HG03196 (cell line): ENCODE measurements around the gene PIK3CB.
"Not testable (repeated sequence)": the region's sequence is repeated elsewhere in the genome, so short reads cannot be mapped to it uniquely, and the experiment has no call there.

Source experiments
- ATAC-seq: cut with Tn5 transposase; IDR thresholded peaks from one replicate; pipeline ENCODE4 v1.9.1; 2021; ENCODE audit not compliant: unreplicated experiment

The PIK3CB gene

GRCh38 chr3:138687236-138687635 is 147.5 kb downstream of the PIK3CB start:
- peak; percentile 19 for ATAC-seq

GRCh38 chr3:138686771-138687221 is 147.9 kb downstream of the PIK3CB start:
- ATAC-seq = peak; percentile 95

DNA sequence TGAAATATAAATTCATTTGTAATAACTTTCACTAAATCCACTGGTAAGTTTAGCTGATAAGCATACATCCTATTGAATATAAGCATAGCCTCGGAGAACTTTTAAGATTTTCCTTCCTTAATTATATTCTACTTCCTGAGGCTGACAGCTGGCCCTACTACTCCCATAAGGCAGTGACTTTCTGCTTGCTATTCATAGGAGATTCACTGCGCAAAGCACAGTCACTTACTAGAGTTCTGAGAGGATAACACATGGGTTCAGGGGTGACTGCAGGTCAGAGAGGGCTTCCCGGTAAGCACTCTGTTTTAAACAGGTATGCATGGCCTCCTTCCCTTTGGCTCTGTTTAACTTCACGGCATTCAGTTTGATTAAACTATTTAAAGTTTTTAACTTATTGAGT is 150.3 kb downstream of the PIK3CB start:
- no peak for ATAC-seq

DNA sequence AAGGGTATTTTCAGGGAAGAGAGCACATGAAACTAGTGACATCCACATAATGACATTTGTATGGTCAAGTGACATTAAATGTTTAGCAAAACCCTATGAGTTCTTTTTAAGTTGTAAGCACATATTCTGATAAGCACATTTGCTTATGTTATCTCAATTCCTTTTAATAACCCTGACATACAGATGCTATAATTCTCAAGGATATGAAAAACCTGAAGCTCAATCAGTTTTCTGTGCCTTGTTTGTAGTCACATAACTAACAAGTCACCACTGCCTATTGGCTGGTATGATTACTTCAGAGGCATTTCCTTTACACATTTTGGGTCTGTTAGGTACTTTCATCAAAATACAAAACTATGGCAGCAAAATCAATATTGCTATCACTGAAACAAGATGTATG is 152.1 kb downstream of the PIK3CB start:
- ATAC-seq = no peak

DNA sequence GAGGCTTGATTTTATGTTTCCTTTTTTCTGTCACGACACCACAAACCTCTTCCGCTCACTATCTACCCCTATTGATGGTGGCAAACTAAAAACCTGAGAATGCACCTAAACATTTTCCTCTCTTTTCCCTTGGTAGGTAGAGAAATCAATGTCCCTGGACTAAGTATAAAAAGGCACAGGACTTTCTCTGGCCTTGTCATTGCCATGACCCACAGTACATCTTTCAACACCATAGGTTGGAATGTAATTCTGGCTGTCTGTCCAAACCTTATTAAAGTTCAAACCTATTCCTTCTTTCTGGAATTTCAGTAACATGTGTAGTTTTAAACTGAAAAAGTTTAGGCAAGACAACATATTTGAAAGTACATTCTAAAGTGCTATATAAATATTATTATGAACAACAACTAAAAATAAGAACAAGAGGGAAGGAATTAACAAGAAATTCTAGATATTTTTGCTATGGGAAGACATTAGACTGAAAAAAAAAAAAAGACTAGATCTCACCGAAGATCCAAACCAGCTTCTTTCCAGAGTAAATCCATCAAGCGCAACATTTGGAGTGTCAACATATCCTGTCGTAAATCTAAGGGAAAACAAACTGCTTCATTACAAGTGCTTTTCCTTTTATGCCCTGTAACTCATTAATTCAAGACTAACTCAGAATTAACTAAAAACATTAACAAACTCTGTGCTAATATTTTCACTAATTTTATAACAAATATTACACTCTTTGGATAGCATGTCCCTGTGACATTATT is 153.1 kb downstream of the PIK3CB start:
- no peak for ATAC-seq

- not testable (repeated sequence) for ATAC-seq
Measured at GRCh38 chr3:138680974-138681373, 153.8 kb downstream of the PIK3CB start.

DNA sequence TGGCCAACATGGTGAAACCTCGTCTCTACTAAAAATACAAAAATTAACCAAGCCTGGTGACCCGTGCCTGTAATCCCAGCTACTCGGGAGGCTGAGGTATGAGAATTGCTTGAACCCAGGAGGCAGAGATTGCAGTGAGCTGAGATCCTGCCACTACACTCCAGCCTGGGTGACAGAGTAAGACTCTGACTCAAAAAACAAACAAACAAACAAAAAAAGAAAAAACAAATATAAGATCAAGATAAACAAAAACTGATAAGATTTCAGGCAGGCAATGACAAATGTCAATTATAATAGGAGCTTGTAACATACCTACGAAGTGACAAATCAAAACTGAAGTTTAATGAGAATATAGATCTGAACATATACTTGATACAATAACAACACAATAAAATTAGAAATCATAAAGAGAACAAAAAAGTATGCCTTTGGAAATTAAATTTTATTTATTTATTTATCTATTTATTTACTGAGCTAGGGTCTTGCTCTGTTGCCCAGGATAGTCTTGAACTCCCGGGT is 155.8 kb downstream of the PIK3CB start:
- ATAC-seq = no peak

GRCh38 chr3:138678086-138678485 is 156.6 kb downstream of the PIK3CB start:
- no peak for ATAC-seq

- ATAC-seq = no peak
Measured at GRCh38 chr3:138675393-138675792, 159.3 kb downstream of the PIK3CB start.

DNA sequence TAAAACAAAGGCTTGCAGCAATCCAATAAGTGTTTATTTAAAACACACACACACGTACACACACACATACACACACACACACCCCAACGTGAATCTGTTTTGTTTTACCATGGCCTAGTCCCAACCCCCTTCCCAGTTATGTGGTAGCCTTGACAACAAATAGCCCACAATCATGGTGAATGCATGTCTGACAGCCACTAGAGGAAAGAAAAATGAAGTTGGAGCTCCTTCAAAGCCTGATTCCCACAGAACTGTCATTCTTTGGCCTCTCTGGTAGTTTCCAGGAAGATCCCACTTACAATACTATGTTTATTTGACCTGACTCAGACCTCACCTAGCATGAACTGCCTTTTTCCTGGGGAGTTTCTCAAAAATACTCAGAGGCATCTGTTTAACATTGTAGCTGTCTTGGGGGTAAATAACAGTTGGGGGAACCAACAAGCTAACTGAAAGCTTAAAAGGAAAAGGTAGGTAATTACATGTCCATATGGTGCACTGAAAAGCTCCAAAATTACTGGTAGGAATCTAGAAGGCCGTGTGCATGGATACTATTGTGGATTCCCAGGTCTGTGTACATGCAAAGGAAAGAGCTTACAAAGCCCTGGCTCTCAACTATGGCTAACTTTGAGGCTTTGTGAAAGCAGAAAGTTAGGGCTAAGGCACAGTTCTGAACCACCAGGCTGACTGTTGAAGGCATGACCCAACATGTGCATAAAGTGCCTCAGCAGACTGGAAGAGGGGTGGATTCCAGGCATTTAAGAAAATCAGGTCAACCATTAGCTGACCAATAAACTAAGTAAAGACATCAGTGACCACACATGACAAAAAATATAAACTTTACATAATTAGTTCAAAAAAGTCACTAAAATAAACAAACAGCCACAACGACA is 160.8 kb downstream of the PIK3CB start:
- ATAC-seq = no peak

- ATAC-seq = no peak
Measured at GRCh38 chr3:138670407-138670806, 164.3 kb downstream of the PIK3CB start.

- ATAC-seq = no peak
Measured at GRCh38 chr3:138668107-138668506, 166.6 kb downstream of the PIK3CB start.

DNA sequence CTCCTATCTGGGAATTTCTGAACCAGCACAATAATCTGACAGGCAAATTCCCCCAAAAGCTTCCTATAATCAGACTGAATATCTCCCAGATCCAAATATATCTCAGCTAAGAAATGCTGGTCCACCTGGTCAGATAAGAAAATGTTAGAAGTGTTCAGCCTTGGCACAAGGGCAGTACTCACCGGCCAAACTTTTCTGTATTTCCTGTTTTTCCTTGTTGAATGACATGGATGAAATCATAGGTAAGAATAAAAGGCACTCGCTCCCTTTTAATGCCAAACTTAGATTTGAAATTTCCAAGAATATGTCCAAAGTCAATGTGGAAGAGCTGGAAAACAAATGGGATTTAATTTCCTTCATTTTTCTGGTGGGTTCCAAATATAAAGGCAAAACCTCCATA is 177.2 kb downstream of the PIK3CB start:
- ATAC-seq = no peak

GRCh38 chr3:138653567-138653966 is 181.2 kb downstream of the PIK3CB start:
- no peak for ATAC-seq

DNA sequence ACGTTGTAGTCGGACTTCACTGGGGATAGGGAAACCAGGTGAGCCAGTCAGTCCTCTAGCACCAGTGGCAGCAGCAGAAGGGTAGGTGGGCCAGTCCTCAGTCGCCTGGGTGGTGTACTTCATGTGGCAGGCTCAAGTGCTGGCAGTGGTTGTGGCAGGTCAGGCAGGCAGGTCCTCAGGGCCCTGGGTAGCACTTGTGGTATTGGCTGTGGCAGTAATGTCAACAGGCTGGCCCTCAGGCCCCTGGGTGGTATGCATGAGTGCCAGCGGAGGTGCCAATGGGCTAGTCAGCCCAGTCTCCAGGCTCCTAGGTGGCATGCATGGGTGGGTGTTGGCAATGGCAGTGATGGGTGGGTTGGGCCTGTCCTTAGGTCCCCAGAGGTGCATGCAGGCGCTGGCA is 185.6 kb downstream of the PIK3CB start:
- no peak for ATAC-seq

DNA sequence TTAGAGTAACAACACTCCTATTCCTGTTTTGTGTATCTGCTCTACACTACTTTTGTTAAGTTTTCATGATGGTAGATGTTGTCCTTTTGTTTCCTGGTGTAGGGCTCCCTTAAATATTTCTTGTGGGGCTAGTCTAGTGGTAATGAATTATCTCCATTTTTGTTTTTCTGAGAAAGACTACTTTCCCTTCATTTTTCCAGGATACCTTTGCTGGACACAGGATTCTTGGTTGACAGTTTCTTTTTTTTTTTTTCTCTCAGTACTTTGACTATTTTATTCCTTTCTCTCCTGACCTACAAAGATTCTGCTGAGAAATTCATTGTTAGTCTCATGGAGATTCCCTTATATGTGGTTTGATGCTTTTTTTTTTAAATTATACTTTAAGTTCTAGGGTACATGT is 188.2 kb downstream of the PIK3CB start:
- ATAC-seq = no peak

DNA sequence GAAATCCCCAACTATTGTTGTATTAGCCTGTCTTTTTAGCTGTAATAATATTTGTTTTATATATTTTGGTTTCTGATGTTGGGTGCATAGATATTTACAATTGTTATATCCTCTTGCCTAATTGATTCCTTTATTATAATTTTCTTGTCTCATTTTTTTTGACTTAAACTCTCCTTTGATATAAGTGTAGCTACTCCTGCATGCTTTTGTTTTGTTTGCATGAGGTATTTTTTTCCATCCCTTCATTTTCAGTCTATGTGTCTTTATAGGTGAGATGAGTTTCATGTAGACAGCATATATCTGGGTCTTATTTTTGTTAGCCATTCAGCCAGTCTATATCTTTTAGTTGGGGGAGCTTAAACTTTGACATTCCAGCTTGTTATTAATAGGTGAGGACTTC is 188.7 kb downstream of the PIK3CB start:
- ATAC-seq = no peak

DNA sequence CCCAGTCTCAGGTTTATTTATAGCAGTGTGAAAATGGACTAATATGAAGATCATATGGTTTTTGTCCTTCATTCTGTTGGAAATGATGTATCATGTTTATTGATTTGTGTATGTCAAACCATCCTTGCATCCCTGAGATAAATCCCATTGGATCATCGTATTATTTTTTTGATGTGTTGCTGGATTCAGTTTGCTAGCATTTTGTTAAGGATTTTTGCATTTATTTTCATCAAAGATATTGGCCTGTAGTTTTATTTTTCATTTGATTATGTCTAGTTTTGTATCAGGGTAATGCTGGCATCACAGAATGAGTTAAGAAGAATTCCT is 191.8 kb downstream of the PIK3CB start:
- no peak for ATAC-seq

DNA sequence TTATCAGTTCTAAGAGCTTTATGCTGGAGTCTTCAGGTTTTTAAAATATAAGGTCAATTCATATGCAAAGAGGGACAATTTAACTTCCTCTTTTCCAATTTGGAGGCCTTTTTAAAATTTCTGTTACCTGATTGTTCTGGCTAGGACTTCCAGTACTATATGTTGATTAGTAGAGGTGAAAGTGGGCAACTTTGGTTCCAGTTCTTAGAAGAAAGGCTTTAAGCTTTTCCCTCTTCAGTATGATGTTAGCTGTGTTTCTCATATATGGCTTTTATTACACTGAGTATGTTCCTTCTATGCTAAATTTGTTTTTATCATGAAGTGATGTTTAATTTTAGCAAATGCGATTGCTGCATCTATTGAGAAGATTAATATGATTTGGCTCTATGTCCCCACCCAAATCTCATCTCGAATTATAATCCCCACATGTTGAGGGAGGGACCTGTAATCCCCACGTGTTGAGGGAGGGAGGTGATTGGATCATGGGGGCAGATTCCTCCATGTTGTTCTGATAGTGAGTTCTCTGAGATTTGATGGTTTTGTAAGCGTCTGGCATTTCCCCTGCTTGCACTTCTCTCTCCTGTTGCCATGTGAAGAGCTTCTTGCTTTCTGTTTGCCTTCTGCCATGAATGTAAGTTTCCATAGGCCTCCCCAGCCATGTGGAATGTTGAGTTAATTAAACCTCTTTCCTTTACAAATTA is 192.4 kb downstream of the PIK3CB start:
- no peak for ATAC-seq

DNA sequence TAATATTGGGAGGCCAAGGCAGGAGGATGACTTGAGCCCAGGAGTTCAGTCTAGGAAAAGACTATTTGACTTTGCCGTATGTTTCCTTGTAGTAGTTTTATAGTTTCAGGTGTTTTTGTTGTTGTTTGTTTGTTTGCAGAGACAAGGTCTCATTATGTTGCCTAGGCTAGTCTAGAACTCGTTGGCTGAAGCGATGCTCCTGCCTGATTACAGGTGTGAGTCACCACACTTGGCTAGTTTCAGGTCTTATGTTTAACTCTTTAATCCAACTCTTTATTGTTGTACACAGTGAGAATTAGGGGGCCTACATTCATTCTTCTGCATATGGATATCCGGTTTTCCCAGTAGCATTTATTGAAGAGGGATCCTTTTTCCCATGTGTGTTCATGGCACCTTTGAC is 194.2 kb downstream of the PIK3CB start:
- no peak for ATAC-seq

- ATAC-seq = no peak
Measured at GRCh38 chr3:138638641-138639040, 196.1 kb downstream of the PIK3CB start.
